Keratinocyte (primary cell): ENCODE data around the gene REEP2.

Source experiments
- CTCF ChIP-seq, 3 experiments: IDR thresholded peaks in 1 of 3; conservative IDR thresholded peaks in 1 of 3; optimal IDR thresholded peaks in 1 of 3; 2 replicates in 2 of 3; 3 replicates in 1 of 3; pipeline versions ENCODE3 to v1.5.1; 2011; ENCODE audit warnings: low read length in 3 of 3, mild to moderate bottlenecking in 3 of 3, moderate library complexity in 2 of 3, control low read depth in 1 of 3, inconsistent platforms in 1 of 3; ENCODE audit not compliant: insufficient read depth in 2 of 3; ENCODE audit errors: extremely low read depth in 1 of 3
- EZH2 ChIP-seq: IDR thresholded peaks from one replicate; pipeline ENCODE4 v1.6.1; 2012; ENCODE audit warnings: inconsistent platforms, mild to moderate bottlenecking, low read length, moderate library complexity

GRCh38 chr5:138441221-138441620, 2.4 kb downstream of the REEP2 start:
- no peak for TF ChIP-seq CTCF (optimal IDR thresholded peaks at IDR 0.05 in 1 of 3, IDR thresholded peaks at IDR 0.05 in 1 of 3, conservative IDR thresholded peaks at IDR 0.05 in 1 of 3; ENCODE audit: extremely low read depth in 1 of 3, insufficient read depth in 2 of 3, low read length in 3 of 3)
- TF ChIP-seq EZH2 = no peak
